HepG2 (cell line): Measurements from ENCODE around the gene PCAT7. TPM values are rescaled to one million over a fixed set of nuclear protein-coding genes. Genes with fewer than 3 reads are reported as not detected.

Experiments used
- ATAC-seq: fragments of 200-7000 bp; cut with Tn5 transposase; 3 replicates; pipeline ENCODE4 v1.9.1; 2020; ENCODE audit warnings: mild to moderate bottlenecking, moderate library complexity
- BruUV-seq: library from RNA; stranded (reverse); fragments of 400-500 nt; replicated peaks from 2 replicates; lab custom pipeline; 2021; lab: Mats Ljungman, UMichigan
- CTCF ChIA-PET: fragments of 300-600 bp; formaldehyde crosslinking; extraction: SDS; loops from one replicate; lab custom pipeline; 2021; ENCODE audit warnings: low total read pairs, inconsistent platforms, low intra/inter-chr PET ratio; lab: Yijun Ruan, JAX
- POLR2A ChIA-PET: fragments of 350-600 bp; sonication (Branson Sonifier 250); formaldehyde crosslinking; loops from one replicate; lab custom pipeline; 2020; ENCODE audit warnings: antibody characterized with exemption, inconsistent platforms; lab: Yijun Ruan, JAX
- DNase-seq: peaks from one replicate; pipeline ENCODE4 v3.0.0-alpha.2; 2015; ENCODE audit warnings: low spot score
- FAIRE-seq: peaks from 3 replicates; lab custom pipeline; 2011; peaks lifted over from hg19 to GRCh38; lab: Jason Lieb, UNC
- H2AFZ ChIP-seq: one replicate; pipeline ENCODE4 v1.6.1; 2011; ENCODE audit warnings: low read length, inconsistent platforms
- H3K27ac ChIP-seq: fragments of 300-600 bp; 3 replicates; pipeline ENCODE4 v1.8.0; 2011; ENCODE audit warnings: mixed run types, mild to moderate bottlenecking, mixed read lengths, low read length, inconsistent platforms; ENCODE audit not compliant: insufficient read depth; ENCODE audit errors: extremely low read length
- H3K27me3 ChIP-seq, 2 experiments: fragments of 200-600 bp in 1 of 2; 2 replicates in 1 of 2; 3 replicates in 1 of 2; pipeline versions ENCODE4 v1.6.0 to v1.8.0; 2011; ENCODE audit warnings: low read length in 2 of 2, mild to moderate bottlenecking in 2 of 2, moderate library complexity in 2 of 2, inconsistent platforms in 1 of 2; ENCODE audit not compliant: insufficient read depth in 2 of 2, control insufficient read depth in 1 of 2
- H3K36me3 ChIP-seq, 2 experiments: fragments of 200-600 bp in 1 of 2; replicated peaks in 1 of 2; 2 replicates in 1 of 2; 3 replicates in 1 of 2; pipeline versions ENCODE4 v1.5.1 to v1.8.0; 2011; ENCODE audit warnings: low read length in 2 of 2, inconsistent platforms in 1 of 2; ENCODE audit not compliant: insufficient read depth in 2 of 2, control insufficient read depth in 1 of 2
- H3K4me1 ChIP-seq: 2 replicates; pipeline ENCODE4 v1.5.1; 2012; ENCODE audit warnings: low read length, inconsistent platforms; ENCODE audit not compliant: insufficient read depth
- H3K4me2 ChIP-seq: 2 replicates; pipeline ENCODE4 v1.6.0; 2011; ENCODE audit warnings: low read depth, low read length, inconsistent platforms
- H3K4me3 ChIP-seq, 3 experiments: fragments of 200-600 bp in 1 of 3; sonication (generic), shearing (Covaris generic) in 1 of 3; replicated peaks in 1 of 3; 2 replicates each; pipeline ENCODE4 v1.5.1; 2011 to 2016; ENCODE audit warnings: low read length in 3 of 3, inconsistent platforms in 2 of 3, low read depth in 2 of 3, mild to moderate bottlenecking in 2 of 3, control low read depth in 1 of 3, mixed read lengths in 1 of 3; ENCODE audit not compliant: insufficient read depth in 1 of 3
- H3K79me2 ChIP-seq: one replicate; pipeline ENCODE4 v1.6.1; 2011; ENCODE audit warnings: low read length, inconsistent platforms; ENCODE audit not compliant: insufficient read depth
- H3K9ac ChIP-seq: 2 replicates; pipeline ENCODE4 v1.6.0; 2011; ENCODE audit warnings: mild to moderate bottlenecking, low read depth, low read length, inconsistent platforms; ENCODE audit not compliant: insufficient read depth
- H3K9me3 ChIP-seq: 2 replicates; pipeline ENCODE4 v1.5.1; 2012; ENCODE audit warnings: mild to moderate bottlenecking, low read length
- H4K20me1 ChIP-seq: 2 replicates; pipeline ENCODE4 v1.6.0; 2011; ENCODE audit warnings: inconsistent platforms, mild to moderate bottlenecking, low read length, moderate library complexity; ENCODE audit not compliant: insufficient read depth
- BCLAF1 ChIP-seq: fragments of 450-650 bp; IDR thresholded peaks from 2 replicates; pipeline ENCODE4 v1.6.1; 2017; ENCODE audit warnings: mild to moderate bottlenecking
- MAFK ChIP-seq, 2 experiments: IDR thresholded peaks in 1 of 2; conservative IDR thresholded peaks in 1 of 2; 2 replicates each; pipeline ENCODE4 v1.6.1; 2011; ENCODE audit warnings: improper control_type of control experiment in 2 of 2, low read length in 2 of 2
- XRCC5 ChIP-seq: fragments of 200-400 bp; formaldehyde crosslinking; optimal IDR thresholded peaks from 2 replicates; pipeline ENCODE3; 2017; ENCODE audit warnings: mild to moderate bottlenecking, low read length
- ZBTB8A ChIP-seq: sonication (generic); formaldehyde crosslinking; IDR thresholded peaks from 2 replicates; pipeline ENCODE4 v1.4.0; 2020; ENCODE audit warnings: mild to moderate bottlenecking, low read depth, missing genetic modification reagents, borderline replicate concordance
- ZFX ChIP-seq: sonication (generic); formaldehyde crosslinking; IDR thresholded peaks from 2 replicates; pipeline ENCODE4 v1.4.0; 2020; ENCODE audit warnings: mild to moderate bottlenecking, low read depth, missing genetic modification reagents, moderate library complexity
- ZNF788 ChIP-seq: sonication (generic); formaldehyde crosslinking; IDR thresholded peaks from 2 replicates; pipeline ENCODE4 v1.5.0; 2020; ENCODE audit warnings: mild to moderate bottlenecking, missing genetic modification reagents, borderline replicate concordance
- WGBS: methylation state at CpG from one replicate; pipeline ENCODE4 v1.1.6; 2017; ENCODE audit warnings: low lambda C conversion rate; 5-methylcytosine and 5-hydroxymethylcytosine counted together
- in situ Hi-C: cut with HindIII; loops from 2 replicates; pipeline ENCODE4 v1.10.0; 2017; ENCODE audit warnings: low pct_unique_long_range_greater_than_20kb; ENCODE audit not compliant: extremely low pct_ligation_motif_present
- intact Hi-C: fragments of 100-400 bp; cut with micrococcal nuclease; formaldehyde crosslinking; loops from one replicate; pipeline ENCODE4 v1.10.0; 2022; ENCODE audit not compliant: unreplicated experiment
- polyA plus RNA-seq, 8 experiments: library from polyadenylated mRNA; depleted of rRNA in 3 of 8; stranded (reverse) in 7 of 8; unstranded in 1 of 8; fragments of >200 nt; fragmentation: Illumina TruSeq in 4 of 8; extraction: Trizol in 4 of 8; gene quantifications; 2 replicates each; pipeline versions ENCODE4 v1.2.1 to v1.2.3, GENCODE V29; 2011 to 2016; ENCODE audit warnings: low read depth in 4 of 8, missing spikeins in 1 of 8, mixed read lengths in 1 of 8; ENCODE audit not compliant: insufficient read depth in 1 of 8
- total RNA-seq, 5 experiments: library from RNA; depleted of rRNA; stranded (reverse); fragments of >200 nt; fragmentation: Illumina TruSeq; extraction: Trizol; gene quantifications; 2 replicates each; pipeline ENCODE4 v1.2.3, GENCODE V29; 2016; ENCODE audit warnings: low read depth in 1 of 5

PCAT7 gene
- total and polyA plus RNA-seq, 2 of the 13 experiments (the other 11 are each of a cell fraction or from before 2014, with no cell fraction given): 2.3 to 3.9 TPM

GRCh38 chr9:94600715-94601114 is 45.8 kb downstream of the PCAT7 start:
- intact Hi-C loops: no loop called here
- WGBS: 11% methylated on average over 8 of the region's 10 CpGs
- H3K9ac ChIP-seq: peak overlapping the region; percentile 25; the same call in 1 of the 2 replicates

More at GRCh38 chr9:94600715-94601114, 45.8 kb downstream of the PCAT7 start:
- FAIRE-seq: no peak
- H2AFZ ChIP-seq: no peak overlapping the region
- H3K27me3 ChIP-seq: no peaks in the 10 kb centered on the region; a peak in 1 of 5 replicates
- ChIA-PET CTCF (no interaction called here), POLR2A (interaction anchor here (0.8 to 1.6 kb wide), 2 partner anchors 23 to 46 kb away, joined by 3 to 12 read pairs; partner anchors contain the start of gene PCAT7)
- no peak overlapping the region for H3K27ac ChIP-seq
- H4K20me1 ChIP-seq: no peaks in the 10 kb centered on the region
- BruUV-seq: no TSS peak
- peak overlapping the region; percentile 83 for H3K4me2 ChIP-seq
- no peaks in the 10 kb centered on the region for H3K79me2 ChIP-seq
- DNase-seq: no peak
- H3K9me3 ChIP-seq: no peaks in the 10 kb centered on the region
- H3K36me3 ChIP-seq: no peaks in the 10 kb centered on the region
- peak overlapping the region; percentile 18 to 57 (median 47); a peak in 4 of 6 replicates for H3K4me3 ChIP-seq
- in situ Hi-C loops: no loop called here
- peaks cover 51% of the 10 kb centered on the region for H3K4me1 ChIP-seq
- TF ChIP-seq XRCC5 (no peak), BCLAF1 (no peak), ZNF788 (CRISPR knock-in tag) (no peak), ZFX (CRISPR knock-in tag) (0 out of 2 replicates have a peak, but pooled peaks have one; percentile 12), ZBTB8A (CRISPR knock-in tag) (no peak), MAFK (conservative IDR thresholded peaks at IDR 0.05 in 1 of 2, IDR thresholded peaks at IDR 0.05 in 1 of 2; ENCODE audit: low read length in 2 of 2) (0 out of 4 replicates have a peak, but pooled peaks of 1 of the 2 experiments have one; percentile 13)
- ATAC-seq: no peak; the same call in 2 of the 3 replicates
